ENCODE measurements around the gene RFC2. TPM values are rescaled to one million over a fixed set of nuclear protein-coding genes. Genes with fewer than 3 reads are reported as not detected.

RFC2 gene
- total RNA-seq, 1 donor from 2014 or later, result 71.3 TPM

DNA sequence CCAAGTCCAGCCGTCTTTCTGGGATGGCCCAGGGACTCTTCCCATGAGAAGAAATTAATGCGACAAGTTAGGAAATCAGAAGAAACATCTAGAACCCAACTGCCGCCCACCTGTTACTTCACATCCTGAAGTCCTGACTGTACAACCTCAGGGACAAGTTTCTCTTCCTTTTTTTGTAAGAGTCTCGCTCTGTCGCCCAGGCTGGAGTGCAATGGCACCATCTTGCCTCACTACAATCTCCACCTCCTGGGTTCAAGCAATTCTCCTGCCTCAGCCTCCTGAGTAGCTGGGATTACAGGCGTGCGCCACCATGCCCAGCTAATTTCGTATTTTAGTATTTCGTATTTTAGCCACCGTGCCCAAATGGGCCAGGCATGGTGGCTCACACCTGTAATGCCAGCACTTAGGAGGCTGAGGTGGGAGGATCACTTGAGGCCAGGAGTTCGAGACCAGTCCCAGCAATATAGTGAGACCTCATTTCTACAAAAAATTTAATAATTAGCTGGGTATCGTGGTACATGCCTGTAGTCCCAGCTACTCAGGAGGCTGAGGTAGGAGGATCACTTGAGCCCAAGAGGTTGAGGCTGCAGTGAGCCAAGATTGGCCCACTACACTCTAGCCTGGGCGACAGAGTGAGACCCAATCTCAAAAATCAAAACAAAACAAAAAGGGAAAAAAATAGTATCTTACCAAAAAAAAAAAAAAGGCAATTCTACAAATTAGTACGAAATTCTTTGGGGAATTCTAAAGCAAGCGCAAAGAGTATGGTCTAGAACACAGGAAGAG lies 23.6 kb downstream of the RFC2 start:
- Histone ChIP-seq H3K4me3 (no peak overlapping the region), H3K4me1 (no peaks in the 10 kb centered on the region), H3K4me2 (no peak overlapping the region), H3K9me3 (ENCODE audit: low read depth) (no peaks in the 10 kb centered on the region), H3K27ac (no peak overlapping the region), H3K36me3 (peaks cover 4% of the 10 kb centered on the region), H2AFZ (replicated peaks) (no peak overlapping the region), H3K79me2 (ENCODE audit: low read depth) (no peaks in the 10 kb centered on the region), H3K27me3 (no peaks in the 10 kb centered on the region), H3F3A (ENCODE audit: low read depth) (no peaks in the 10 kb centered on the region), H4K20me1 (ENCODE audit: low read depth) (no peaks in the 10 kb centered on the region), H3K9ac (no peak overlapping the region)
- H3K4me1 Mint-ChIP-seq, result no peaks in the 10 kb centered on the region
- TF ChIP-seq, protein P1, sequence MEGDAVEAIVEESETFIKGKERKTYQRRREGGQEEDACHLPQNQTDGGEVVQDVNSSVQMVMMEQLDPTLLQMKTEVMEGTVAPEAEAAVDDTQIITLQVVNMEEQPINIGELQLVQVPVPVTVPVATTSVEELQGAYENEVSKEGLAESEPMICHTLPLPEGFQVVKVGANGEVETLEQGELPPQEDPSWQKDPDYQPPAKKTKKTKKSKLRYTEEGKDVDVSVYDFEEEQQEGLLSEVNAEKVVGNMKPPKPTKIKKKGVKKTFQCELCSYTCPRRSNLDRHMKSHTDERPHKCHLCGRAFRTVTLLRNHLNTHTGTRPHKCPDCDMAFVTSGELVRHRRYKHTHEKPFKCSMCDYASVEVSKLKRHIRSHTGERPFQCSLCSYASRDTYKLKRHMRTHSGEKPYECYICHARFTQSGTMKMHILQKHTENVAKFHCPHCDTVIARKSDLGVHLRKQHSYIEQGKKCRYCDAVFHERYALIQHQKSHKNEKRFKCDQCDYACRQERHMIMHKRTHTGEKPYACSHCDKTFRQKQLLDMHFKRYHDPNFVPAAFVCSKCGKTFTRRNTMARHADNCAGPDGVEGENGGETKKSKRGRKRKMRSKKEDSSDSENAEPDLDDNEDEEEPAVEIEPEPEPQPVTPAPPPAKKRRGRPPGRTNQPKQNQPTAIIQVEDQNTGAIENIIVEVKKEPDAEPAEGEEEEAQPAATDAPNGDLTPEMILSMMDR (IDR thresholded peaks at IDR 0.05), result no peak
- TF ChIP-seq EZH2phosphoT487 (IDR thresholded peaks at IDR 0.05) (no peak), EZH2 (IDR thresholded peaks at IDR 0.05) (no peak)
- no peak overlapping the region for H3K4me3 Mint-ChIP-seq
- no peak overlapping the region for H3K27ac Mint-ChIP-seq
- H3K9me3 Mint-ChIP-seq, result no peaks in the 10 kb centered on the region
- peaks cover 31% of the 10 kb centered on the region for H3K36me3 Mint-ChIP-seq
- H3K27me3 Mint-ChIP-seq (ENCODE audit: insufficient read depth, low read depth), result no peaks in the 10 kb centered on the region
- no peak for DNase-seq (ENCODE audit: low spot score)

DNA sequence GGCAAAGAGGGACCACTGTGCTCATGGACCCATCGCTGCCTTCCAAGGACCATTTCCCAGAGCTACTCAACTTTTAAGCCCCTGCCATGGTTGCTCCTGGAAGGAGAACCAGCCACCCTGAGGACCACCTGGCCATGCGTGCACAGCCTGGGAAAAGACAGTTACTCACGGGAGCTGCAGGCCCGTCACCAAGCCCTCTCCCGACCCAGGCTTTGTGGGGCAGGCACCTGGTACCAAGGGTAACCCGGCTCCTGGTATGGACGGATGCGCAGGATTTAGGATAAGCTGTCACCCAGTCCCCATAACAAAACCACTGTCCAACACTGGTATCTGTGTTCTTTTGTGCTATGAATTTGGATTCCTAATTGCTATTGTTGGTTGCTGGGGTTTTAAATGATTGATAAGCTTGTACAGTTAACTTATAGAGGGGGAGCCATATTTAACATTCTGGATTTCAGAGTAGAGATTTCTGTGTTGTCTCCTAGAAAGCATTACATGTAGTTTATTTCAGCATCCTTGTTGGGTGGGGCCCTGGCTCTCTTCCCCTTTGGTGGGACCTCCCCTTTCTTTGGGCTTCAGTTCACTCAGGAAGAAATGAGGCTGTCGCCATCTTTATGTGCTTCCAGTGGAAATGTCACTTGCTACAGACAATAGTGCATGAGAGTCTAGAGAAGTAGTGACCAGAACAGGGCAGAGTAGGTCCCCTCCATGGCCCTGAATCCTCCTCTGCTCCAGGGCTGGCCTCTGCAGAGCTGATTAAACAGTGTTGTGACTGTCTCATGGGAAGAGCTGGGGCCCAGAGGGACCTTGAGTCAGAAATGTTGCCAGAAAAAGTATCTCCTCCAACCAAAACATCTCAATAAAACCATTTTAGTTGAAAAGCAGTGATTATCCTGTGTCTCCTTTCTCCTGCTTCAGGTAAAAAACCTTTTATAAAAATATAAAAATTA lies 25.0 kb downstream of the RFC2 start:
- Mint-ChIP-seq H3K4me1 (no peaks in the 10 kb centered on the region), H3K36me3 (peaks cover 24% of the 10 kb centered on the region)
- TF ChIP-seq EZH2phosphoT487 (IDR thresholded peaks at IDR 0.05), result no peak
- no peak for TF ChIP-seq EZH2 (IDR thresholded peaks at IDR 0.05)
- TF ChIP-seq, protein P1 (IDR thresholded peaks at IDR 0.05), result no peak

DNA sequence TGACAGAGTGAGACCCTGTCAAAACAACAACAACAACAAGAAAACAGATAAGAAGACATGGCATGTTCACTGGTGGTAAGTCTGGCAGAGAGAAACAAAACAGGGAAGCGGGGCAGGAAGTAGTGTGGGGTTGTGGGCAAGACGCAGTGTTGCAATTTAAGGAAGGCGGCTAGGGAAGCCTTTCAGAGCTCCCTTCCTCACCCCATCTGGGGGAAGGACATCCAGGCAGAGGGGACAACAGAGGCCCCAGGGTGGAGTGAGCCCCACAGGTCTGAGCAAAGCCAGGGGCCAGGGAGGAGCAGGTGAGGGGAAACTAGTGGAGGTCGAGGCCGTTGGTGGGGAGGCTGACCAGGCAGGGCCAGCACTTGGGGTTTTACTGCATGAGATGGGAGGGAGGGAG lies 27.6 kb downstream of the RFC2 start:
- no peaks in the 10 kb centered on the region for H3K9me3 Mint-ChIP-seq
- no peaks in the 10 kb centered on the region for H4K20me1 ChIP-seq (ENCODE audit: low read depth)
- H3F3A ChIP-seq (ENCODE audit: low read depth), result no peaks in the 10 kb centered on the region
- H3K4me3 Mint-ChIP-seq, result no peak overlapping the region
- H3K4me2 ChIP-seq, result no peak overlapping the region
- no peak overlapping the region for H2AFZ ChIP-seq (replicated peaks)
- no peak for DNase-seq (ENCODE audit: low spot score)
- H3K27ac ChIP-seq, result no peak overlapping the region
- TF ChIP-seq, protein P1 (IDR thresholded peaks at IDR 0.05), result no peak
- no peaks in the 10 kb centered on the region for H3K79me2 ChIP-seq (ENCODE audit: low read depth)
- peaks cover 2% of the 10 kb centered on the region for H3K27me3 Mint-ChIP-seq (ENCODE audit: insufficient read depth, low read depth)
- H3K4me1 ChIP-seq, result no peaks in the 10 kb centered on the region
- H3K27me3 ChIP-seq, result no peaks in the 10 kb centered on the region
- H3K9ac ChIP-seq, result no peak overlapping the region
- H3K4me3 ChIP-seq, result no peak overlapping the region
- no peaks in the 10 kb centered on the region for H3K4me1 Mint-ChIP-seq
- H3K27ac Mint-ChIP-seq, result no peak overlapping the region
- no peaks in the 10 kb centered on the region for H3K9me3 ChIP-seq (ENCODE audit: low read depth)
- H3K36me3 ChIP-seq, result peaks cover 4% of the 10 kb centered on the region
- peaks cover 20% of the 10 kb centered on the region for H3K36me3 Mint-ChIP-seq

More for the DNA sequence above, 25.0 kb downstream of the RFC2 start:
- H3K4me2 ChIP-seq, result no peak overlapping the region
- H3K9ac ChIP-seq, result no peak overlapping the region
- H2AFZ ChIP-seq (replicated peaks), result no peak overlapping the region
- peaks cover 4% of the 10 kb centered on the region for H3K36me3 ChIP-seq
- no peak overlapping the region for H3K27ac ChIP-seq
- H3K9me3 Mint-ChIP-seq, result no peaks in the 10 kb centered on the region
- H3K27me3 ChIP-seq, result no peaks in the 10 kb centered on the region
- no peaks in the 10 kb centered on the region for H4K20me1 ChIP-seq (ENCODE audit: low read depth)
- H3K4me1 ChIP-seq, result no peaks in the 10 kb centered on the region
- no peaks in the 10 kb centered on the region for H3K9me3 ChIP-seq (ENCODE audit: low read depth)
- peaks cover 2% of the 10 kb centered on the region for H3K27me3 Mint-ChIP-seq (ENCODE audit: insufficient read depth, low read depth)
- H3K27ac Mint-ChIP-seq, result no peak overlapping the region
- no peaks in the 10 kb centered on the region for H3F3A ChIP-seq (ENCODE audit: low read depth)
- no peak overlapping the region for H3K4me3 Mint-ChIP-seq
- no peaks in the 10 kb centered on the region for H3K79me2 ChIP-seq (ENCODE audit: low read depth)
- H3K4me3 ChIP-seq, result no peak overlapping the region
- no peak for DNase-seq (ENCODE audit: low spot score)
